Endothelial cell of umbilical vein (primary cell): ENCODE measurements around the gene EDDM3A. TPM values are rescaled to one million over a fixed set of nuclear protein-coding genes. Genes with fewer than 3 reads are reported as not detected.

ENCODE experiments used
- BruUV-seq: library from RNA; stranded (reverse); fragments of 400-500 nt; replicated peaks from 2 replicates; lab custom pipeline; 2021; lab: Mats Ljungman, UMichigan
- CTCF ChIA-PET: fragments of 300-600, 350-600 bp; sonication (Branson Sonifier 250); formaldehyde crosslinking; loops from one replicate; lab custom pipeline; 2021; ENCODE audit warnings: antibody characterized with exemption, inconsistent platforms; lab: Charles Lee
- POLR2A ChIA-PET: fragments of 300-600, 350-600 bp; sonication (Branson Sonifier 250); formaldehyde crosslinking; loops from one replicate; lab custom pipeline; 2021; ENCODE audit warnings: antibody characterized with exemption, inconsistent platforms; lab: Charles Lee
- DNase-seq: peaks from one replicate; pipeline ENCODE4 v3.0.0-alpha.2; 2011; ENCODE audit warnings: low read depth, low spot score
- FAIRE-seq: peaks from 2 replicates; lab custom pipeline; 2011; peaks lifted over from hg19 to GRCh38; lab: Jason Lieb, UNC
- H2AFZ ChIP-seq: 2 replicates; pipeline ENCODE4 v1.6.0; 2012; ENCODE audit warnings: low read depth, low read length, control low read depth, inconsistent platforms
- H3K27ac ChIP-seq: 2 replicates; pipeline ENCODE4 v1.5.1; 2011; ENCODE audit warnings: low read depth, mild to moderate bottlenecking, control low read depth, low read length, moderate library complexity; ENCODE audit not compliant: insufficient read depth
- H3K27me3 ChIP-seq, 2 experiments: 2 replicates each; pipeline versions ENCODE4 v1.6.0 to v1.6.1; 2011; ENCODE audit warnings: low read length in 2 of 2, mixed read lengths in 1 of 2; ENCODE audit not compliant: control insufficient read depth in 2 of 2, insufficient read depth in 2 of 2
- H3K36me3 ChIP-seq, 2 experiments: 2 replicates in 1 of 2; 3 replicates in 1 of 2; pipeline ENCODE4 v1.5.1; 2011; ENCODE audit warnings: low read length in 2 of 2, mild to moderate bottlenecking in 1 of 2, moderate library complexity in 1 of 2; ENCODE audit not compliant: control insufficient read depth in 2 of 2, insufficient read depth in 2 of 2; ENCODE audit errors: extremely low read depth in 1 of 2
- H3K4me1 ChIP-seq: 3 replicates; pipeline ENCODE4 v1.5.1; 2011; ENCODE audit warnings: mild to moderate bottlenecking, low read length; ENCODE audit not compliant: control insufficient read depth, insufficient read depth; ENCODE audit errors: extremely low read depth
- H3K4me2 ChIP-seq: 2 replicates; pipeline ENCODE4 v1.6.1; 2011; ENCODE audit warnings: low read length, control low read depth, mixed read lengths; ENCODE audit not compliant: insufficient read depth
- H3K4me3 ChIP-seq, 3 experiments: fragments of 200-600 bp in 1 of 3; sonication (generic), shearing (Covaris generic) in 1 of 3; replicated peaks in 1 of 3; 2 replicates each; pipeline ENCODE4 v1.5.1; 2011 to 2016; ENCODE audit warnings: control low read depth in 3 of 3, low read length in 3 of 3, mild to moderate bottlenecking in 2 of 3, inconsistent platforms in 1 of 3, low read depth in 1 of 3, moderate library complexity in 1 of 3; ENCODE audit not compliant: insufficient read depth in 1 of 3
- H3K79me2 ChIP-seq: 2 replicates; pipeline ENCODE4 v1.6.0; 2012; ENCODE audit warnings: low read length, inconsistent platforms; ENCODE audit not compliant: control insufficient read depth, insufficient read depth
- H3K9ac ChIP-seq: replicated peaks from 2 replicates; pipeline ENCODE3; 2011; ENCODE audit warnings: low read length, control low read depth; ENCODE audit not compliant: insufficient read depth; ENCODE audit errors: extremely low read depth
- H3K9me1 ChIP-seq: replicated peaks from 3 replicates; pipeline ENCODE4 v1.6.0; 2011; ENCODE audit warnings: mild to moderate bottlenecking, low read length; ENCODE audit not compliant: control insufficient read depth, insufficient read depth; ENCODE audit errors: extremely low read depth
- H3K9me3 ChIP-seq: replicated peaks from 2 replicates; pipeline ENCODE4 v1.5.1; 2012; ENCODE audit warnings: low read length, inconsistent platforms; ENCODE audit not compliant: control insufficient read depth, insufficient read depth
- H4K20me1 ChIP-seq: replicated peaks from 2 replicates; pipeline ENCODE3; 2011; ENCODE audit warnings: mild to moderate bottlenecking, low read length; ENCODE audit not compliant: control insufficient read depth, insufficient read depth; ENCODE audit errors: extremely low read depth
- EZH2 ChIP-seq: IDR thresholded peaks from 2 replicates; pipeline ENCODE4 v1.6.1; 2012; ENCODE audit warnings: borderline replicate concordance, low read depth, mild to moderate bottlenecking, moderate library complexity, low read length, inconsistent platforms; ENCODE audit not compliant: severe bottlenecking
- FOS ChIP-seq: IDR thresholded peaks from 2 replicates; pipeline ENCODE4 v1.6.1; 2011; ENCODE audit warnings: mild to moderate bottlenecking, low read length, moderate library complexity, borderline replicate concordance; ENCODE audit not compliant: insufficient read depth
- GATA2 ChIP-seq: IDR thresholded peaks from 2 replicates; pipeline ENCODE4 v1.7.0; 2011; ENCODE audit warnings: low read depth, mild to moderate bottlenecking, moderate library complexity, mixed read lengths, low read length; ENCODE audit not compliant: insufficient read length, insufficient read depth
- JUN ChIP-seq: IDR thresholded peaks from 2 replicates; pipeline ENCODE4 v1.6.1; 2011; ENCODE audit warnings: borderline replicate concordance, low read depth; ENCODE audit not compliant: insufficient read length, insufficient read depth
- MYC ChIP-seq: IDR thresholded peaks from one replicate; pipeline ENCODE4 v1.6.1; 2011; ENCODE audit warnings: mild to moderate bottlenecking, low read depth, low read length
- POLR2A ChIP-seq: IDR thresholded peaks from 2 replicates; pipeline ENCODE4 v1.6.1; 2012; ENCODE audit warnings: low read depth, mild to moderate bottlenecking, control low read depth, low read length
- POLR2AphosphoS5 ChIP-seq: IDR thresholded peaks from 2 replicates; pipeline ENCODE4 v1.6.1; 2012; ENCODE audit warnings: low read depth, mild to moderate bottlenecking, control low read depth, low read length, moderate library complexity; ENCODE audit not compliant: insufficient read depth
- dilution Hi-C: fragments of 300-500 bp; cut with MboI; formaldehyde crosslinking; loops from one replicate; pipeline ENCODE4 v1.15.0; 2019; ENCODE audit warnings: low sequenced_read_pairs; ENCODE audit not compliant: extremely low pct_ligation_motif_present
- intact Hi-C: fragments of 100-400 bp; cut with micrococcal nuclease; formaldehyde crosslinking; loops from one replicate; pipeline ENCODE4 v1.10.0; 2022
- polyA plus RNA-seq, 4 experiments: library from polyadenylated mRNA; depleted of rRNA in 3 of 4; stranded (reverse) in 3 of 4; unstranded in 1 of 4; fragments of >200 nt; gene quantifications; 2 replicates each; pipeline versions ENCODE4 v1.2.1 to v1.2.3, GENCODE V29; 2011 to 2012; ENCODE audit warnings: missing spikeins in 1 of 4
- total RNA-seq: library from RNA; stranded (reverse); gene quantifications from 2 replicates; pipeline ENCODE4 v1.2.3, GENCODE V29; 2021
- TF ChIP-seq, protein P1 (sequence below): IDR thresholded peaks from 2 replicates; pipeline ENCODE4 v1.6.1; 2011; ENCODE audit not compliant: insufficient read depth, insufficient read length
- TF ChIP-seq, protein P2 (sequence below), 2 donors: IDR thresholded peaks; 1 replicate in 1 of 2; 2 replicates in 1 of 2; pipeline ENCODE4 v1.5.1; 2011; ENCODE audit warnings: low read length in 2 of 2, mild to moderate bottlenecking in 2 of 2, moderate library complexity in 2 of 2, control low read depth in 1 of 2, inconsistent platforms in 1 of 2, low read depth in 1 of 2; ENCODE audit not compliant: insufficient read depth in 1 of 2; ENCODE audit errors: extremely low read depth in 1 of 2

The EDDM3A gene
- total and polyA plus RNA-seq, 2 donors (not counting 3 experiments of a cell fraction or from before 2014, with no cell fraction given): not detected

DNA sequence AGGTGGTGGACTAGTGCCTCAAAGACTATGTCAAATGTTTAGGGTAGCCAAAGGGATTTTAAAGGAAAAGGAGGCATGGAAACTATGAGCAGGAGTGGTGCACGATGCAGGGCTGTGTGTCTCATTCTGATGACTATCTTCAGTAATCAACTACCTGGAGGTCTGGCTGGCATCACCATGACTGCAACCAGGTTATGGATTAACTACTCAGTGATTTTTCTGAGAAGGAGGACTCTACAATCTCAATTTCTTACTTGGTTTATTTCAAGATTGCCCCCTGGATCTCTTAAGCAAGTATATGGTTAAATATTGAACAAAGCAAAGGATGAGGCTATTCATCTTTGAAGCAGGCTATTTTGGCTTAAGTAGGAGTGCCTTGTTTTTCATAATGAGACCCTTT, 19.2 kb upstream of the EDDM3A start:
- no peak for FAIRE-seq
- DNase-seq: no peak
- TF ChIP-seq FOS (no peak), GATA2 (no peak), EZH2 (no peak), POLR2A (no peak), POLR2AphosphoS5 (no peak), MYC (no peak), JUN (no peak)
- TF ChIP-seq, protein P1, sequence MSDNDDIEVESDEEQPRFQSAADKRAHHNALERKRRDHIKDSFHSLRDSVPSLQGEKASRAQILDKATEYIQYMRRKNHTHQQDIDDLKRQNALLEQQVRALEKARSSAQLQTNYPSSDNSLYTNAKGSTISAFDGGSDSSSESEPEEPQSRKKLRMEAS: no peak
- TF ChIP-seq, protein P2, sequence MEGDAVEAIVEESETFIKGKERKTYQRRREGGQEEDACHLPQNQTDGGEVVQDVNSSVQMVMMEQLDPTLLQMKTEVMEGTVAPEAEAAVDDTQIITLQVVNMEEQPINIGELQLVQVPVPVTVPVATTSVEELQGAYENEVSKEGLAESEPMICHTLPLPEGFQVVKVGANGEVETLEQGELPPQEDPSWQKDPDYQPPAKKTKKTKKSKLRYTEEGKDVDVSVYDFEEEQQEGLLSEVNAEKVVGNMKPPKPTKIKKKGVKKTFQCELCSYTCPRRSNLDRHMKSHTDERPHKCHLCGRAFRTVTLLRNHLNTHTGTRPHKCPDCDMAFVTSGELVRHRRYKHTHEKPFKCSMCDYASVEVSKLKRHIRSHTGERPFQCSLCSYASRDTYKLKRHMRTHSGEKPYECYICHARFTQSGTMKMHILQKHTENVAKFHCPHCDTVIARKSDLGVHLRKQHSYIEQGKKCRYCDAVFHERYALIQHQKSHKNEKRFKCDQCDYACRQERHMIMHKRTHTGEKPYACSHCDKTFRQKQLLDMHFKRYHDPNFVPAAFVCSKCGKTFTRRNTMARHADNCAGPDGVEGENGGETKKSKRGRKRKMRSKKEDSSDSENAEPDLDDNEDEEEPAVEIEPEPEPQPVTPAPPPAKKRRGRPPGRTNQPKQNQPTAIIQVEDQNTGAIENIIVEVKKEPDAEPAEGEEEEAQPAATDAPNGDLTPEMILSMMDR (IDR thresholded peaks at IDR 0.05; ENCODE audit: extremely low read depth in 1 of 2, insufficient read depth in 1 of 2, low read depth in 1 of 2, low read length in 2 of 2): no peak
- no peak overlapping the region for H3K9ac ChIP-seq
- CTCF ChIA-PET: no interaction called here
- H3K79me2 ChIP-seq: no peaks in the 10 kb centered on the region
- no peaks in the 10 kb centered on the region for H3K4me1 ChIP-seq
- no peak overlapping the region for H3K4me2 ChIP-seq
- no peak overlapping the region for H3K27ac ChIP-seq
- dilution Hi-C loops: no loop called here
- intact Hi-C loops: no loop called here
- no peak overlapping the region for H2AFZ ChIP-seq
- H3K27me3 ChIP-seq: peaks cover 27 to 47% of the 10 kb centered on the region in 2 experiments
- no peaks in the 10 kb centered on the region for H3K9me1 ChIP-seq
- H3K36me3 ChIP-seq: no peaks in the 10 kb centered on the region
- no peak overlapping the region for H3K4me3 ChIP-seq
- H3K9me3 ChIP-seq: no peaks in the 10 kb centered on the region
- BruUV-seq: no TSS peak
- POLR2A ChIA-PET: no interaction called here
- no peaks in the 10 kb centered on the region for H4K20me1 ChIP-seq
